T47D (cell line): ENCODE data around the gene MKX.
"Not testable (repeated sequence)": the region's sequence is repeated elsewhere in the genome, so short reads cannot be mapped to it uniquely, and the experiment has no call there.

ENCODE experiments used
- DNase-seq, 2 experiments: peaks; one replicate each; pipeline versions ENCODE4 v3.0.0 to v3.0.0-alpha.2; 2011 to 2012; ENCODE audit warnings: low read depth in 1 of 2, low spot score in 1 of 2
- JUND ChIP-seq: IDR thresholded peaks from 2 replicates; pipeline ENCODE4 v1.6.1; 2012; ENCODE audit warnings: low read depth
- in situ Hi-C: cut with HindIII; loops from 2 replicates; pipeline ENCODE4 v1.10.0; 2016; ENCODE audit warnings: low sequenced_read_pairs, low pct_unique_long_range_greater_than_20kb

The MKX gene

GRCh38 chr10:27698961-27699360 is 46.7 kb downstream of the MKX start:
- TF ChIP-seq JUND = no peak
- DNase-seq = no peak
- in situ Hi-C loops = no loop called here

GRCh38 chr10:27696466-27696865 is 49.2 kb downstream of the MKX start:
- no peak for DNase-seq
- TF ChIP-seq JUND = no peak
- in situ Hi-C loops = no loop called here

- DNase-seq = no peak
- in situ Hi-C loops = no loop called here
These were observed 49.9 kb downstream of the MKX start for GRCh38 chr10:27695706-27696105.

GRCh38 chr10:27695088-27695487 is 50.5 kb downstream of the MKX start:
- no peak for DNase-seq
- in situ Hi-C loops = no loop called here
- no peak for TF ChIP-seq JUND

More at GRCh38 chr10:27695706-27696105, 49.9 kb downstream of the MKX start:
- no peak for TF ChIP-seq JUND

GRCh38 chr10:27692663-27693062 is 53.0 kb downstream of the MKX start:
- no peak for TF ChIP-seq JUND
- DNase-seq = no peak
- in situ Hi-C loops = no loop called here

GRCh38 chr10:27688991-27689390 is 56.6 kb downstream of the MKX start:
- in situ Hi-C loops = no loop called here
- TF ChIP-seq JUND = no peak

GRCh38 chr10:27688276-27688675 is 57.3 kb downstream of the MKX start:
- DNase-seq = no peak
- in situ Hi-C loops = no loop called here
- TF ChIP-seq JUND = no peak

More at GRCh38 chr10:27688991-27689390, 56.6 kb downstream of the MKX start:
- no peak for DNase-seq

GRCh38 chr10:27687743-27688142 is 57.9 kb downstream of the MKX start:
- TF ChIP-seq JUND = no peak
- in situ Hi-C loops = no loop called here
- no peak for DNase-seq

- in situ Hi-C loops = no loop called here
- DNase-seq = no peak
- TF ChIP-seq JUND = no peak
These were observed 58.3 kb downstream of the MKX start for GRCh38 chr10:27687326-27687725.

GRCh38 chr10:27685681-27686080 is 59.9 kb downstream of the MKX start:
- no peak for DNase-seq
- in situ Hi-C loops = no loop called here
- TF ChIP-seq JUND = no peak

GRCh38 chr10:27683226-27683625 is 62.4 kb downstream of the MKX start:
- no peak for TF ChIP-seq JUND
- in situ Hi-C loops = no loop called here
- DNase-seq = no peak

- DNase-seq, in situ Hi-C loops: not testable (repeated sequence)
These were observed 63.8 kb downstream of the MKX start for GRCh38 chr10:27681795-27682194.

GRCh38 chr10:27680691-27681605 is 64.7 kb downstream of the MKX start:
- in situ Hi-C loops = no loop called here
- no peak for TF ChIP-seq JUND
- DNase-seq = no peak

GRCh38 chr10:27680006-27680557 is 65.5 kb downstream of the MKX start:
- no peak for DNase-seq
- in situ Hi-C loops = no loop called here
- TF ChIP-seq JUND = no peak
